Esophagus muscularis mucosa (tissue), 4 donors: Measurements from ENCODE around the gene YWHAE. TPM values are rescaled to one million over a fixed set of nuclear protein-coding genes. Genes with fewer than 3 reads are reported as not detected.

ENCODE experiments used
- DNase-seq: peaks from one replicate; pipeline ENCODE4 v3.0.0-alpha.2; 2017; ENCODE audit errors: extremely low spot score
- H3K27ac ChIP-seq, 4 donors: fragments of 200-600 bp; sonication (generic); replicated peaks in 1 of 4; 1 replicate in 3 of 4; 2 replicates in 1 of 4; pipeline ENCODE4 v1.5.1; 2016 to 2019; ENCODE audit warnings: mild to moderate bottlenecking in 1 of 4
- H3K27me3 ChIP-seq, 4 donors: fragments of 200-600 bp; sonication (generic); one replicate each; pipeline versions ENCODE4 v1.5.1 to v1.6.0; 2016 to 2019
- H3K36me3 ChIP-seq, 4 donors: fragments of 200-600 bp; sonication (generic); one replicate each; pipeline ENCODE4 v1.5.1; 2016 to 2019
- H3K4me1 ChIP-seq, 4 donors: fragments of 200-600 bp; sonication (generic); one replicate each; pipeline ENCODE4 v1.5.1; 2016 to 2019
- H3K4me3 ChIP-seq, 4 donors: fragments of 200-600 bp; sonication (generic); 1 replicate in 2 of 4; 2 replicates in 2 of 4; pipeline ENCODE4 v1.5.1; 2016 to 2019; ENCODE audit warnings: mild to moderate bottlenecking in 4 of 4, moderate library complexity in 1 of 4
- H3K9me3 ChIP-seq, 4 donors: fragments of 200-600 bp; sonication (generic); 1 replicate in 3 of 4; 2 replicates in 1 of 4; pipeline ENCODE4 v1.5.1; 2016 to 2019
- EP300 ChIP-seq: sonication (generic); formaldehyde crosslinking; IDR thresholded peaks from one replicate; pipeline ENCODE4 v1.6.1; 2017; ENCODE audit warnings: antibody characterized with exemption
- POLR2A ChIP-seq: fragments of 450-650 bp; IDR thresholded peaks from one replicate; pipeline ENCODE4 v1.6.1; 2017; ENCODE audit warnings: antibody characterized with exemption, moderate library complexity, mild to moderate bottlenecking, low read depth
- POLR2AphosphoS5 ChIP-seq, 2 donors: sonication (generic); formaldehyde crosslinking; IDR thresholded peaks; one replicate each; pipeline ENCODE4 v1.6.1; 2017; ENCODE audit warnings: antibody characterized with exemption in 2 of 2
- WGBS: methylation state at CpG from one replicate; pipeline ENCODE4 v1.1.5; 2018; 5-methylcytosine and 5-hydroxymethylcytosine counted together
- intact Hi-C: fragments of 100-400 bp; cut with DNase I; formaldehyde crosslinking; loops from one replicate; pipeline ENCODE4 v1.15.1; 2023
- small RNA-seq, 3 donors: library from RNA; depleted of rRNA; stranded (forward); fragments of <200 nt; gene quantifications; one replicate each; pipeline ENCODE3, GENCODE V24; 2016
- total RNA-seq, 4 donors: library from RNA; depleted of rRNA; stranded (reverse); fragments of >200 nt; gene quantifications; one replicate each; pipeline versions ENCODE4 v1.1.0 to v1.2.1, GENCODE V29; 2016
- TF ChIP-seq, protein P1 (sequence below), 3 experiments: fragments of 200-600 bp in 2 of 3; fragments of 450-650 bp in 1 of 3; sonication (generic) in 2 of 3; IDR thresholded peaks; one replicate each; pipeline ENCODE4 v1.5.1; 2017 to 2019; ENCODE audit warnings: antibody characterized with exemption in 3 of 3, mild to moderate bottlenecking in 2 of 3, moderate library complexity in 1 of 3

The YWHAE gene
- total RNA-seq, 4 donors from 2014 or later = 329 to 408 (median 364) TPM

DNA sequence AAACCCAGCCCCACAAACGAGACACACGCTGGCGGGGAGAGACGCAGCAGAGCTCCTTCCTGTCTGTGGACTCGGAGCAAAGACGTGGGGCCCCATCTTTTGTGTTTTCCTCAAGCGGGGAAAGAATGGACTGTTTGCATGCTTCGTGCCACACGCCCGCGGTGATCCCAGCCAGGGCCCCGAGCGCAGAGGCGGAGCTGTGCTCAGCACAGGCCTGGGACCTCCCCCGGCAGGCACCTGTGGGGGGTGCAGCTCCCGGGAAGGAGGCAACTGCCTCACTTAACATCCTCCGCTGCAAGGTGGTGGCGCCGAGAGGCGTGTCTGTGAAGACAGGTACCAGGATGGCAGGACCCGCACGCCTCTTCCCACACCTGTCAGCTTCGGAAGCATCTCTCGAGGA is 101.4 kb downstream of the YWHAE start:
- Histone ChIP-seq H3K27ac (no peak overlapping the region), H3K4me1 (peaks cover 3 to 11% (median 7%) of the 10 kb centered on the region in 4 donors), H3K9me3 (no peaks in the 10 kb centered on the region), H3K4me3 (no peak overlapping the region), H3K27me3 (peaks cover 0 to 70% (median 0%) of the 10 kb centered on the region in 4 donors), H3K36me3 (no peaks in the 10 kb centered on the region)
- TF ChIP-seq, protein P1, sequence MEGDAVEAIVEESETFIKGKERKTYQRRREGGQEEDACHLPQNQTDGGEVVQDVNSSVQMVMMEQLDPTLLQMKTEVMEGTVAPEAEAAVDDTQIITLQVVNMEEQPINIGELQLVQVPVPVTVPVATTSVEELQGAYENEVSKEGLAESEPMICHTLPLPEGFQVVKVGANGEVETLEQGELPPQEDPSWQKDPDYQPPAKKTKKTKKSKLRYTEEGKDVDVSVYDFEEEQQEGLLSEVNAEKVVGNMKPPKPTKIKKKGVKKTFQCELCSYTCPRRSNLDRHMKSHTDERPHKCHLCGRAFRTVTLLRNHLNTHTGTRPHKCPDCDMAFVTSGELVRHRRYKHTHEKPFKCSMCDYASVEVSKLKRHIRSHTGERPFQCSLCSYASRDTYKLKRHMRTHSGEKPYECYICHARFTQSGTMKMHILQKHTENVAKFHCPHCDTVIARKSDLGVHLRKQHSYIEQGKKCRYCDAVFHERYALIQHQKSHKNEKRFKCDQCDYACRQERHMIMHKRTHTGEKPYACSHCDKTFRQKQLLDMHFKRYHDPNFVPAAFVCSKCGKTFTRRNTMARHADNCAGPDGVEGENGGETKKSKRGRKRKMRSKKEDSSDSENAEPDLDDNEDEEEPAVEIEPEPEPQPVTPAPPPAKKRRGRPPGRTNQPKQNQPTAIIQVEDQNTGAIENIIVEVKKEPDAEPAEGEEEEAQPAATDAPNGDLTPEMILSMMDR (IDR thresholded peaks at IDR 0.05) = no peak
- no peak for TF ChIP-seq EP300
- TF ChIP-seq POLR2A = no peak
- TF ChIP-seq POLR2AphosphoS5 (IDR thresholded peaks at IDR 0.05) = no peak
- 3% methylated on average over 15 of the region's 24 CpGs for WGBS
- intact Hi-C loops = no loop called here
- no peak for DNase-seq

Small RNA genes within 50 kb of the gene (small RNA-seq; reads per million reads assigned to genes)
- gene AC032044.2 = 0 reads per million in 3 donors

Other genes starting within 250 kb of the YWHAE start
- 100 to 1,000 TPM in 3 of 4 donors, 10 to 100 TPM in 1; 98.4 to 142 (median 114) TPM for gene ABR, start 220.2 kb downstream of the YWHAE start, total RNA-seq
- not detected for gene BHLHA9, start 129.8 kb downstream of the YWHAE start, total RNA-seq
- under 1 TPM in 3 of 4 donors, not detected in 1; 0.11 to 0.32 (median 0.17) TPM for gene TRARG1, start 120.6 kb downstream of the YWHAE start, total RNA-seq
- gene CRK, start 56.0 kb upstream of the YWHAE start, total RNA-seq = 100 to 1,000 TPM in 1 of 4 donors, 10 to 100 TPM in 3; 59.8 to 102 (median 75.7) TPM
- 100 to 1,000 TPM; 248 to 444 (median 347) TPM for gene MYO1C, start 92.5 kb upstream of the YWHAE start, total RNA-seq
- gene INPP5K, start 116.4 kb upstream of the YWHAE start, total RNA-seq = 10 to 100 TPM; 62.0 to 89.3 (median 76.1) TPM
- gene PITPNA, start 162.6 kb upstream of the YWHAE start, total RNA-seq = 10 to 100 TPM; 36.5 to 54.9 (median 47.8) TPM
- gene SLC43A2, start 228.6 kb upstream of the YWHAE start, total RNA-seq = 10 to 100 TPM in 3 of 4 donors, 1 to 10 TPM in 1; 7.1 to 20.0 (median 13.7) TPM
- gene SCARF1, start 245.5 kb upstream of the YWHAE start, total RNA-seq = 10 to 100 TPM in 3 of 4 donors, 1 to 10 TPM in 1; 6.2 to 19.8 (median 12.8) TPM
- gene RILP, start 249.6 kb upstream of the YWHAE start, total RNA-seq = 10 to 100 TPM; 15.8 to 41.5 (median 24.0) TPM